Epithelial cell of esophagus (primary cell): Measurements from ENCODE around the gene DNAJC7.

Source experiments
- DNase-seq: peaks from one replicate; pipeline ENCODE4 v3.0.0; 2010; ENCODE audit warnings: low read depth
- H3K4me3 ChIP-seq: 2 replicates; pipeline ENCODE4 v1.5.1; 2011; ENCODE audit warnings: mild to moderate bottlenecking, low read length, control low read depth
- TF ChIP-seq, protein P1 (sequence below): IDR thresholded peaks from 2 replicates; pipeline ENCODE4 v1.5.1; 2011; ENCODE audit warnings: low read depth, mild to moderate bottlenecking, low read length, control low read depth, inconsistent platforms; ENCODE audit not compliant: insufficient read depth; ENCODE audit errors: missing control alignments

The DNAJC7 gene

DNA sequence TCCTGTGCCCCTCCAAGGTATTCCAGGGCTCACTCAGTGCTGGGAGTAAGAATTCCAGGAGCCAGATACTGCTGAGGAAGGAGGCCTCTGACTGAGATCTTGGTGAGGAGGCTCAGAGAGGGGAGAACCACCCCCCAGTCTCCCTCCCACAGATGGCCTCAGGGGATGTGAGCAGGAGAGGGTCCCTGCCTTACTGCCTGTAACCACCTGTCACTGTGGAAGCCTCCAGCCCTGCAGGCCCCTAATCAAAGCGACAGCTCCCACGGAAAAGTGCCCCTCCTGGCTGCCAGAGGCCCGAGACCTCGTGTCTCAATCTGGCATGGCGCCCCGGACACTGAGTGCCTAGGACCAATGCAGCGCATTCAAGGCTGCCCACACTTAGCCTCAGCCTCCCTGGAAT is 40.8 kb upstream of the DNAJC7 start:
- TF ChIP-seq, protein P1, sequence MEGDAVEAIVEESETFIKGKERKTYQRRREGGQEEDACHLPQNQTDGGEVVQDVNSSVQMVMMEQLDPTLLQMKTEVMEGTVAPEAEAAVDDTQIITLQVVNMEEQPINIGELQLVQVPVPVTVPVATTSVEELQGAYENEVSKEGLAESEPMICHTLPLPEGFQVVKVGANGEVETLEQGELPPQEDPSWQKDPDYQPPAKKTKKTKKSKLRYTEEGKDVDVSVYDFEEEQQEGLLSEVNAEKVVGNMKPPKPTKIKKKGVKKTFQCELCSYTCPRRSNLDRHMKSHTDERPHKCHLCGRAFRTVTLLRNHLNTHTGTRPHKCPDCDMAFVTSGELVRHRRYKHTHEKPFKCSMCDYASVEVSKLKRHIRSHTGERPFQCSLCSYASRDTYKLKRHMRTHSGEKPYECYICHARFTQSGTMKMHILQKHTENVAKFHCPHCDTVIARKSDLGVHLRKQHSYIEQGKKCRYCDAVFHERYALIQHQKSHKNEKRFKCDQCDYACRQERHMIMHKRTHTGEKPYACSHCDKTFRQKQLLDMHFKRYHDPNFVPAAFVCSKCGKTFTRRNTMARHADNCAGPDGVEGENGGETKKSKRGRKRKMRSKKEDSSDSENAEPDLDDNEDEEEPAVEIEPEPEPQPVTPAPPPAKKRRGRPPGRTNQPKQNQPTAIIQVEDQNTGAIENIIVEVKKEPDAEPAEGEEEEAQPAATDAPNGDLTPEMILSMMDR: no peak
- no peak overlapping the region for H3K4me3 ChIP-seq
- DNase-seq: no peak

DNA sequence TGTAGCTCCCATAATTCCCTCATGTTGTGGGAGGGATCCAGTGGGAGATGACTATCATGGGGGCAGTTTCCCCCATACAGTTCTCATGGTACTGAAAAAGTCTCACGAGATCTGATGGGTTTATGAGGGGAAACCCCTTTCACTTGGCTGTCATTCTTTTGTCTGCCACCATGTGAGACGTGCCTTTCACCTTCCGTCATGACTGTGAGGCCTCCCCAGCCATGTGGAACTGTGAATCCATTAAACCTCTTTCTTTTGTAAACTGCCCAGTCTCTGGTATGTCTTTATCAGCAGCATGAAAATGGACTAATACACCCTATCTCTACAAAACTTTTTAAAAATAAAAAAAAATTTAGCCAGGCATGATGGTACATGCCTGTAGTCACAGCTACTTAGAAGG is 39.4 kb upstream of the DNAJC7 start:
- TF ChIP-seq, protein P1: no peak
- no peak for DNase-seq
- no peak overlapping the region for H3K4me3 ChIP-seq

DNA sequence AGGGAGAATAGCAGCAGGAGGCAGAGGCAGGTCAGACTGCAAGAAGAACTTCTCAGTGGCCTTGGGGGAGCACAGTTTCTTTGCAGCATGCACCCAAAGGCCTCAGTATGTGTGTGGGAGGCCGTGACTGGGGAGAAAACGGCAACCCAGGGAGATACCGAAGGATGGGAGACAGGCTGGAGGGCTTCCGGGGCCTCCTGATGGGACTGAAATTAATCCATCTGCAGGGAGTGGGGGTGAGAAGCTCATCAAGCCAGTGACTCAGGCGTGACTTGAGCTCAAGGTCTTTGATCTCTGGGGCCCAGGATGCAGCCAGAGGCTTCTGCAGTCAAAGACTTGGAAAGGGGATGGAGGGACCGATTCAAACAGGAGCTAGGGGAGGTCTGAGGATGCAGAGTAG is 38.3 kb upstream of the DNAJC7 start:
- no peak overlapping the region for H3K4me3 ChIP-seq
- DNase-seq: peak; percentile 27
- TF ChIP-seq, protein P1: no peak

DNA sequence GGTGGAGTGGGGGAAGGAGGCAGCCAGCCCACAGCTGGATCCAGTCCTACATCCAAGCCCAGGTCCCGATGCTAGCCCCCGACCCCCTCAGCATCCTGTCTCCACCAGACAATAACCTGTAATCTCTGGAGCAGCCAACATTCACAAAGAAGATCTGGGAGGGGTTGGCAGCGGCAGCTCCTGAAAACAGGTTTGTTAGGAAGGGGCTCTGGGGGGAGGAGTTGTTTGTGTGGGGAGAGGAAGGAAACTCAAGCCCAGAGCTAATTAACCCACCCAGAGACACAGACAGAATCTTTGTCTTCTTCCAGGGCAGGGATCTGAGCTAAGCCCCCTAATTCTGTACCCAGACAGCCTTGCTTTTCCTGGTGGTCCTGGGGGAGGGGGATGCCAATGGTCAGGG is 37.8 kb upstream of the DNAJC7 start:
- H3K4me3 ChIP-seq: no peak overlapping the region
- TF ChIP-seq, protein P1: no peak
- no peak for DNase-seq

DNA sequence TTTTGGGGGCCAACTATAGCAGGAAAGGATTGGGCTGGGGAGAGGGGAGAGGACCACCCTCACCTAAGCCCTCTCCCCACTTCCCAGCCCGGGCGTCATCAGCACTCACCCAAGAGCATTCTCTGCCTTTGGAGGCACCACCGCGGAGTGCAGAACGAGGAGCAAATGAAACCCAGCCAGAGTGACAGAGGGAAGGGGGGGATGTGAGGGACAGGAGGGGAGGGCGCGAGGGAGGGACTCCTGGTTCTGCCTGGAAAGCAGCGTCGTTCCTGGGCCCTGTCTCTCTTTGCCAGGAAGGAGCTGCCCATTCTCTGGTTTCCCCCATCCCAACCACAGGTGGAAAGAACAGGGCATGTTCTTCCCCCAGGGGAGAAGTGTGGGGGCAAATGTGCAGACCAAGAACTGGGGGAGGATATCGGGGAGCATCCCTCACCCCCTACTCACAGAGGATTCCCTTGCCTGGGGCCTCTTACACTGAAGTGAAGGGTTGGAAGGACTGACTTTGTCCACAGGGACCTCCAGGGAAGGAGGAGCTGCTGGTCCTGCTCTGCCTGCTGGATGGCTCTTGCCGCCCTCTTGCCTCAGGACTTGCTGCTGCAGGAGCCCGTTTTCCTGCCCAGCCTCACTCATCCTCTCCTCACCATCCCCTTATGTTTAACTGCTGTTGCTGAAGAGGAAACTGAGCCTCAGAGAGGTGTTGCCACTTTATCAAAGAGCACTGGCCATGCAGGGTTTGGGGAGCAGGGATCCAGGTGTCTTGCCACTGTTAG is 36.7 kb upstream of the DNAJC7 start:
- H3K4me3 ChIP-seq: no peak overlapping the region
- TF ChIP-seq, protein P1: no peak
- peak; percentile 44 for DNase-seq

DNA sequence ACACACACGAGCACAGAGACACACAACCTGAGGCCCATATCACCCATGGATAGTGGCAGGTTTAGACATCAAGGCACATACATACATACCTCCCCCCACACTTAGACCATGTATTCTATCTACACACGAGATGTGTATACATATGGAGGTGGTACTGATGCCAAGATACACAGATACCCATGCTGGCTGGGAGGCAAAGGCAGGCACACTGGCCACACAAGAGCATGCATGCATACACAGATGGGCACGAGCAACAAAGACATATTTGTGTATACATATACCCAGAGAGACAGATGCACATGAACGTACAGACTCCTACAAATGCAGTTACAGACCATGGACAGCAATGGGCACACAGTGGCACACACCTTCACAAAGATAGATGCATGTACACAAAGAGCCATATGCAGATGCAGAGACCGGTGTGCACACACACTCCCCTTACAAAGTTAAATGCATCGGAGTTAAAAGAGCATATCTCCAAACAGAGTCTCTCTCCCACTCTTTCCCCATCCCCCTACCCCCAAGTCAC is 35.2 kb upstream of the DNAJC7 start:
- no peak overlapping the region for H3K4me3 ChIP-seq
- TF ChIP-seq, protein P1: no peak
- DNase-seq: no peak

DNA sequence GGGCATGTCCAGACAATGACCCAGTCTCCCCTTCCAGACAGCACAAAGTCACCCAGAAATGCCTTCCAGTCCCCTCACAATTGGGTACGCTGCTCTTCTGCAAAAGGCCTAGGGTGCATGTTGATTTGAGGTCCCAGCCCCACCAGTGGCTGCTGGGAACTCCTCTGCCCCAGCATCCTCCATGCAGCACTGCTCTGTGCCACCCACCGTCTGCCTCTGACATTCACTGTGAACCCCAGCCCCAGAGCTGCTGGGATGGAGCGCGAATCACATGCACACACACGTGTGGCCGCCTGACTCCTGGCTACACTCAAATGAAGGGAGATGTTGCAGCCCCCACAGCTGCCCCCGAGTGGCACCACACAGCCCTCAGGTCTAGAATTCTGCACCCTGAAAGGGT is 34.4 kb upstream of the DNAJC7 start:
- H3K4me3 ChIP-seq: no peak overlapping the region
- DNase-seq: no peak
- TF ChIP-seq, protein P1: no peak
